GM19395 (cell line): Measurements from ENCODE around the gene TNFRSF13B.

Source experiments
- ATAC-seq: cut with Tn5 transposase; IDR thresholded peaks from one replicate; pipeline ENCODE4 v1.9.1; 2021; ENCODE audit warnings: mild to moderate bottlenecking, moderate library complexity; ENCODE audit not compliant: unreplicated experiment

The TNFRSF13B gene

DNA sequence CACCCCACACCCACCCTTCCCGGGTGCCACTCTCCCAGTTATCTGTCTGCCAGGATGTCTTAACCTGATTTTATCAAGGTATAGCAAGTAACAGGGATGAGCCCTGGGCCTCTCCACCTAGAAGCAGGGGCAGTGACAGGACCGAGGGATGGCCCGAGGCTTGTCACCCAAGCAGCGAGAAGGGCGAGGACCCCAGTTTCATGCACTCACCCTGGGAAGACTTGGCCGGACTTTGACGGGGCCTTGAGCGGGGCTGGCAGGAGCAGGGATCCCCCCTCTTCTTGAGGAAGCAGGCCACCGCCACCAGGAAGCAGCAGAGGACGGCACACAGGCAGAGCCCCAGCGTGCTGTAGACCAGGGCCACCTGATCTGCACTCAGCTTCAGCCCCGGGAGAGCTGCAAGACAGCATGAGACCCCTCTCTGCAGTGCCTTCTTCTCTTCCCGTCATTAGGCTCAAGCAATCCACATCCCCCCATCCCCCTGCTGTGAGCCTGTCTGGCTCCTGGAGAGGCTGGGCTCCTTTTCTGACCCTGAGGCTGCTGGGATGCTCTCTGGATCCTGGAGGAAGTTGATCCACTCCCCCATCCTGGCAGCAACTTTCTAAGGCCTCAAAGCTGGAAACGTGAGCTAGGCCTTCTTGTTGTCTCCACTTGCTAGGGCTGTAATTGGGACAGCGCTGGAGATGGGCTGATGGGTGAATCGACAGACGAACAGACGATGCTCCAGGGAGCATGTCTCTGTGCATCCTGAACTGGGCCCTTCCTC, 31.6 kb downstream of the TNFRSF13B start:
- no peak for ATAC-seq

DNA sequence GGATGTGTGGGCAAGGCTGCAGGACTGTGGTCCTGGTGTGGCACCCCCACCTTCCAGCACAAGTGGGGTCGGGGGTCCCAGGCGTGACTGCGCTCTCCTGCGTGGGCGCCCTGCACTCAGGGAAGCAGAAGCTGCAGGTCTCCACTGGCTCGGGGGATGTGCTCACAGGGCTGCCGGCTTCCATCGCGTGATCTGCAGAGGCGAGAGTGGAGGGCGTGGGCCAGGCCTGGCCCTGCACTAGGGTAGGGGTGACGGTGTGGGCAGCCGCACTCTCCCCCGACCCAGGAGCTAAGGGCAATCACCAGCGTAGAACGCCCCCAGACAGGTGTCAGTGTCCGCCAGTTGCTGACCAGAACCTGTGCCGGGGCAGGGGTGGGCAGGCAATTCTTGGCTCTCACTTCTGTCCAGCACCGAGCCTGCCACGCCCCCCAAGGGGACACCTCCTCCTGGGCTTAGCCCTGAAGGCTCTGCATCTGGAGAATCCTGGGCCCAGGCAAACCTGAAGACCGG, 32.3 kb downstream of the TNFRSF13B start:
- ATAC-seq, result no peak

- ATAC-seq, result no peak
Measured at GRCh38 chr17:16939208-16939576, 32.7 kb downstream of the TNFRSF13B start.

GRCh38 chr17:16938496-16939207, 33.3 kb downstream of the TNFRSF13B start:
- no peak for ATAC-seq

DNA sequence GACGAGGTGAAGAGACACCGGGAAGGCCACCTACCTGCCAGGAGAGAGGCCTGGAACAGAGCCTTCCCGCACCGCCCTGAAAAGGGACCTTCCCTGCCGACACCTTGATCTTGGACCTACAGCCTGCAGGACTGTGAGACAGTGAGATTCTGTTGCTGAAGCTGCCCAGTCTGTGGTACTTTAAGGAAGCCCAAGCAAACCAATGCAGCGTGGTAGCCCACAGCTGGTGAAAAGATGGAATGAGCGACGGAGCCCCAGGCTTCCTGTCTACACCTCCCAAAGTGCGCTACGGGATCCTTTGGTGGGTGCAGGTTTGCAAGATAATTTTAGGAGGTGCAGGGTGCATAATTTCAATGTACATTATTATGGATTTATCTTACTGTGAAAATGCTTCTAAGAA, 33.9 kb downstream of the TNFRSF13B start:
- ATAC-seq, result no peak

- no peak for ATAC-seq
Measured at GRCh38 chr17:16937431-16937830, 34.5 kb downstream of the TNFRSF13B start.

DNA sequence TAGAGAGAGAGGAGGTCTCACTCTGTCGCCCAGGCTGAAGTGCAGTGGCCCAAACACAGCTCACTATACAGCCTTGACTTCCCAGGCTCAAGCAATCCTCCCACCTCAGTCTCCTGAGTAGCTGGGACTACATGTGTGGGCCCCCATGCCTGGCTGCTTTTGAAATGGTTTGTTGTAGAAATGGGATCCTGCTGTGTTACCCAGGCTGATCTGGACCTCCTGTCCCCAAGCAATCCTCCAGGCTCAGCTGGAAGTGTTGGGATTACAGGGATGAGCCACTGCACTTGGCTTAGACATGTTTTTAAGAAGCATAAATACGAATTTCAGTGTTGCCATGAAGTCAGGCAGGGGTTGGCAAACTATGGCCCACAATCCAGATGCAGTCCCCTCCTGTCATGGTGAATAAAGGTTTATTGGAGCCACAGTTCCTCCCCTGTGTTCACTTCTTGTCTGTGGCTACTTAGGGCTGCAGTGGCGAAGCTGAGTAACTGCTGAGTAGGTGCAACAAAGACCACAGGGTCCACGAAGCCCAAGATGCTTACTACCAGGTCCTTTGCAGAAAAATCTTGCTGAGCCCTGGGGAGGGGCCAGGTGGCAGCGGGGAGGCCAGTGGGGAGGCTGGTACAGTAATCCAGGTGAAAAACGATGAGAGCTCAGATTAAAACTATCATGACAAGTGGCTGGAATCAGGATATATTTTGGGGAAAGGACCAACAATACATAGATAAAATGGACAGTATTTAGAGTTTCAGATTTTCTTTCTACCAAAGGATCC, 35.2 kb downstream of the TNFRSF13B start:
- no peak for ATAC-seq

GRCh38 chr17:16935786-16936185, 36.1 kb downstream of the TNFRSF13B start:
- no peak for ATAC-seq

GRCh38 chr17:16935241-16935663, 36.7 kb downstream of the TNFRSF13B start:
- ATAC-seq, result no peak

DNA sequence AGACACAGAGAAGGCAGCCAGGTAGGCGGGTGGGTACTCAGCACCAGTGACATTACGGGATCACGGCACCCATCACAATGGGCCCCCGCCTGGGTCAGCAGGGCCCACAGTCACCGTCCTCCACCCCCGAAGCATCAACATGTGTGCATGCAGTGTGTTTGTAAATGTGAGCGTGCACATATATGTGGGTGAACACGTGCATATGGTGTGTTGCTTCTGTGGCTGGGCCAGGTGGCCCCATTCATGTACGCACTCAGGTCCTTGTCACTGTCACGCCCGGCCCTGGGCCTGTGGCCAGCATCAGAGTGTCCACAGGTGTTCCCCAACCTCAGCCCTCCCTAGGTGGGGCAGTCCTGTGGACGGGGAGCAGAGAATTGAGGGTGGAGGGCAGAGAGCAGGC, 37.1 kb downstream of the TNFRSF13B start:
- no peak for ATAC-seq

DNA sequence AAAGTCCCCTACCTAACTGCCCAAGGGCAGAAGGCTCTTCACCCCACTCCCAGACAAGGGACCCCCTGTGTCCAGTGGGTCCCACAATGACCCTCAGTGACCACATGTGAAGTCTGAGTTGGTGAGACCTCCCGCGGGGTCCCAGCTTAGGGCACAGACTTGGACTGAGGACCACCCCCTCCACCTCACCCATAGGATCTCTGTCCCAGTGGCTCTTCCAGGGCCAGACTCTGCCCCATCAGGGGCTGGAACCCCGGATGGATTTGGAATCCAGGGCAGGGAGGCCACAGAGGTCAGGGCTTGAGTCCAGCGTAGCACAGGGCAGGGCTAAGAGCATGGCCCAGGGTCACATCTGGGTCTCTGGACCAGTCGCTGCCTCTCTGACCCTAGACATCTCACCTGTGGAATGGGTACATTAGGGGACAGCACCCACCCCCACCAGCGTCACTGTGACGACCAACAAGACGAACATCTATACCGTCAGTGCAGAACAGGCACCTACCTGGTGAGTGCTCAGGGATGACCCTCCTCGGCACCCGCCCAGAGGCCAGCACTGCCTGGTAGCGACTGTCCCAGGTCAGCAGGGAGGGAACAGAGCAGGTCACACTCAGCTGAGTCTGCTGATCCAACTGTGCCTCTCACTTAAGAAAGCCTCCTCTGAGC, 37.7 kb downstream of the TNFRSF13B start:
- ATAC-seq, result no peak

DNA sequence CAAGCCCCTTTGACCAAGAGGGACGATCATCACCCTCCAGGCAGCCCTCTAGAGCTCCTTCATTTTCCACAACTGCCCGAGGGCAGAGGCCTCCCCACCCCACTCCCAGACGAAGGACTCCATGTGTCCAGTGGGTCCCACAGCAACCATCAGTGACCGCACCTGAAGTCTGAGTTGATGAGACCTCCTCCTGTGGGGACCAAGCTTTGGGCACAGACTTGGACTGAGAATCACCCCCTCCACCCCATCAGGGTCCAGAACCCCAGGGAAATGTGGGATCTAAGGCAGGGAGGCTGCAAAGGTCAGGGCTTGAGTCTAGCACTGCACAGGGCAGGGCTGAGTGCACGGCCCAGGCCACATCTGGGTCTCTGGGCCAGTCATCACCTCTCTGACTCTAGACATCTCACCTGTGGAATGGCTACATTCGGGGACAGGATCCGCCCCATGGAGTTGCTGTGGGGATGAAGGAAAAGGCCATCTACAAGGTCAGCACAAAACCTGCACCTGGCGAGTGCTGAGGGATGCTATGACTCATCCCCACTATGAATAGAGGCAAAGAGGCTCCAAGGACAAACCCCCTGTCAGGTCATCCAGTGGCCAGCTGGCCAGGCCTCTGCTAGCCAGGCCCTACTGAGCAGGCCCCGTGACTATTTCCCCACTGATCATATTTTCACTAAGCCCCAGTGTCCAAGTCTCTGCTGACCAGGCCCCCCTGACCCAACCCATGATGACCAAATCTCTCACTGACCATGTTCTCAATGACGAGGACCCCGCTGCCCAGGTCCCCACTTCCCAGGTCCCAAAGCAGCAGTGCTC, 38.4 kb downstream of the TNFRSF13B start:
- no peak for ATAC-seq

DNA sequence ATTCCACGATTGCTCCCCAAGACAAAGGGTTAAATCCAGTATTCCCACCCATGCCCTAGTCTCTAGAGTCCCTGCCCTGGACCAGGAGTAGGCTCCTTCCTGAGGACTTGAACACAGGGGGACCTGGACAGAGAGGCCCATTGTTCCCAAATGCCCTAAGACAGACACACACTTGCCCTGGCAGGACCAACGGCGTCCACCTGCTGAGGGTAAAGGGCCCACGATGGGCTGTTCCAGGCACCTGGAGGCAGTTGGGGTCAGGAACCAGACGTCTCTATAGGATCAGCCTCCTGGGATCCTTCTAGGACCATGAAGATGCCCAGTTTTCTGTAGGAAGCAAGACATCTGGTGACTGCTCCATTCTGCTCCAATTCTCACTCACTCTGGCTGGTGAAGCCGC, 39.3 kb downstream of the TNFRSF13B start:
- ATAC-seq, result no peak

- ATAC-seq, result no peak
Measured at GRCh38 chr17:16932156-16932555, 39.8 kb downstream of the TNFRSF13B start.

DNA sequence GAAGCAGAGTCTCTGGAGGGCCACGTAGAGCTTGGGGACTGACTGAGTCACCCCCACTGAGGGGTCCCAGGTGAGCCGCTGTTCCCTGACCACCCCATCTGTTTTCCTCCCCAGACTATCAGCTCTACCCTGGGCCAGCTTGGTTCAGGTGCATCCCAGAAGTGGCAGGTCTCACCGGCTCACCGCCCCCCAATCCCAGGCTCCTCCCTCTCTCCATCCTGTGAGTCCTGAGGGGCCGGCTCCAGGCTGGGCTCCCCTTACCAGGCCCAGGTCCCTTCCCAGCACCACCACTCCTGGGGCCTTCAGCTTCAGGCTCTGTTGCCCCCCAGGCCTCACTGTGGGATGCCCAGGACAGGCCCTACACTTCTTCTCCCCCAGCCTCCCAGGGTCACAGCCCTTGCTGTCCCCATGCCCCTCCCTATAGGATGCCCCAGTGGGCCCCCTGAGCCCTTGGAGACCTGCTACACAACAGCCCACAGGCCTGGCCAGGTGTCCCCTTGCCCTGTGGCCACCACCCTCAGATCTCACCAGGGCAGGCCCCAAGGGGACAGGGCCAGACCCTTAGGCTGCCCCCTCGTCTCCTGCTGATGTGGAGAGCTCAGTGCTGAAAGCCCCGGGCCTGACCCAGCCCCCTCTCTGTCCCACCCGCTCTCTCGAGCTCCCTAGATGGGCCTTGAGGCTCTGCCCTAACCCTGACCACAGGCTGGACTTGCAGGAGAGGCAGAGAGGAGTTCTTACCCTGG, 40.4 kb downstream of the TNFRSF13B start:
- ATAC-seq, result no peak

DNA sequence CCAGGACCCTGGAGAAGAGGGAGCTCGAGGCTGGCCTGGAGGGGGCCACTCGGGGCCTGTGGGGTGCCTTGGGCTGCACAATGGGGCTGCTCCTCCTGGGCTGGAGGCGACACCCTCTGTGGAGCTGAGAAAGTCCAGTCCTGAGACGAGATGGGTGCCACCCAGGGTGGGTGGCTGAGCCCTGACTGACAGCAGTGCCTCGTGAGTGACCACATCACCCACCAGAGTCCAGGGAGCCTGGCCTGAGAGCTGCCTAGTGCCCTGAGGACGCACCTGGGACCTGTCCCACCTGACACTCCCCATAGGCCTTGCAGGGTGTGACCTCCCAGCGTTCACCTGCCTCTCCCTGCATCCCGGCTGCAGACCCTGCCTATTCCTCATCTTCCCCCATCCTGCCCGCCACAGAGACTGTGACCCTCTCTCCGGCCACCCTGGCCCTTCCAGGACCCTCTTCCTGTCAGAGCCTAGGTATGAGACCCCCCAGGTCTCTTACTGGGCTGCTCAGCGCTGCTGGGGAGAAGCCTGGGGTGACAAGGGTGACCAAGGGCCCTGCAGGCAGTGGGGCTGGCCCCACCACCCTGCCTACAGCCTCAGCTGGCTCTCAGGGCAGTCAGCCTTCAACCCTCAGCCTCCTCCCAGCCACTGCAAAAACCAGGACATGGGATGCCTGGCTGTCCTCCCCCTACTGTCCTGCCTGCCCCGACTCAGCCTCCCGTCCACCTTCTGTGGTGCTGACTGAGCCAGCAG, 41.2 kb downstream of the TNFRSF13B start:
- no peak for ATAC-seq

GRCh38 chr17:16929757-16930520, 42.0 kb downstream of the TNFRSF13B start:
- no peak for ATAC-seq
